ENCODE results near the gene AJM1. TPM values are rescaled to one million over a fixed set of nuclear protein-coding genes. Genes with fewer than 3 reads are reported as not detected.

Gene AJM1
- total RNA-seq, 1 experiment from 2014 or later, result 7.1 TPM

DNA sequence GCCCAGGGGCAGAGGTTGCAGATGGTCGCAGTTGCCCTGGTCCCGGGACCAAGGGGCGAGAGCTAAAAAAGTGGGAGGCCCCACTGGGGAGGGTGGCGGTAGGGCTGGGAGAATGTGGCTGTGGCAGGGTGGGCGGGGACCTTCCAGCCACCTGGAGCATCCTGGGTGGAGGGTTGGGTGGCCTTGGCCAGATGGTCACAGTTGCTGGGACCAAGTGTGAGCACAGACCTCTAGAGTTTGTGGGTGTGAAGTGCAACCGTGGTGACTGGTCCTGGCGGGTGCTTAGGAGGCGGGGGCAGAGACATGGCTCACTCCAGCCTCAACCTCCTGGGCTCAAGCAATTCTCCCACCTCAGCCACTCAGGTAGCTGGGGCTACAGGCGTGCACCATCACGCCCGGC lies 38.4 kb downstream of the AJM1 start:
- TF ChIP-seq JUND (IDR thresholded peaks at IDR 0.05), result no peak
- no peak for TF ChIP-seq EZH2phosphoT487 (IDR thresholded peaks at IDR 0.05; ENCODE audit: borderline replicate concordance)
- H3K4me3 ChIP-seq (replicated peaks in 1 of 2; ENCODE audit: low read depth in 1 of 2, low read length in 2 of 2), result no peak overlapping the region
- no peaks in the 10 kb centered on the region for H3K27me3 ChIP-seq (ENCODE audit: insufficient read depth, low read length)
- peak; percentile 48 for ATAC-seq
- POLR2A ChIA-PET, result no interaction called here
- H3K4me1 ChIP-seq (ENCODE audit: control insufficient read depth in 1 of 2, insufficient read depth in 2 of 2, low read length in 2 of 2), result peaks cover 19 to 32% of the 10 kb centered on the region in 2 experiments
- CTCF ChIA-PET, result no interaction called here
- H3K27ac ChIP-seq (ENCODE audit: low read depth, low read length), result no peak overlapping the region
- no peak for DNase-seq (ENCODE audit: low read depth, low spot score)
- no peak overlapping the region for H3K4me2 ChIP-seq (ENCODE audit: low read length)
- H2AFZ ChIP-seq (ENCODE audit: low read depth, low read length, poor library complexity, severe bottlenecking), result no peak overlapping the region
- RAD21 ChIA-PET (ENCODE audit: low non-redundant PET in 1 of 2, low total read pairs in 2 of 2, uncharacterized antibody in 2 of 2, unreplicated experiment in 2 of 2), result no interaction called here
- BruUV-seq (replicated peaks), result no TSS peak
- H4K20me1 ChIP-seq (ENCODE audit: insufficient read depth), result no peaks in the 10 kb centered on the region
- H3K9me3 ChIP-seq (ENCODE audit: control insufficient read depth in 1 of 2, insufficient read depth in 1 of 2, low read depth in 1 of 2, low read length in 2 of 2), result no peaks in the 10 kb centered on the region
- no peaks in the 10 kb centered on the region for H3K36me3 ChIP-seq (ENCODE audit: control insufficient read depth in 1 of 2, insufficient read depth in 2 of 2, low read length in 2 of 2)
- H3K9me2 ChIP-seq (ENCODE audit: insufficient read depth), result no peaks in the 10 kb centered on the region
- no peak overlapping the region for H3K9ac ChIP-seq (ENCODE audit: low read length)
- intact Hi-C loops (cut with micrococcal nuclease), result no loop called here
- no peaks in the 10 kb centered on the region; the same call in 1 of the 2 replicates for H3K79me2 ChIP-seq (ENCODE audit: insufficient read depth, low read length)

DNA sequence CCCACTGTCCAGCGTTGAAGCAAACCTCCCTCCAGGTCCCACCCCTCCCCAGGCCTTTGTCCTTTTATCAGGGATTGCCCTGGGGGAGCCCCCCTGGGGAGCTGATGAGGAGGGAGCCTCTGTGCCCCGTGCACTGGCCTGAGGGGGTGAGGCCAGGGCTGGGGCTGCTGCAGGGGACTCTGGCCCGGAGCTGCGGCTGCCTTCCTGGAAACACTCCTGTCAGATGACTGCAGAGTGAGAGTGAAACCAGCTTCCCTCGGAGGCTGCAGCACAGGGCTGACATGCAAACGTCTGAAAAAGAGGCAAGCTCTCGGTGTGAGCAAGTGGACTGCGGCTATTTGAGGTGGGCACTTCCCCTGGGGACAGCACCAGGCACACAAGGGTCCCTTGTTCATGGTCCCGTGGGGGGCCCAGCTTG lies 39.4 kb downstream of the AJM1 start:
- Histone ChIP-seq H3K9ac (ENCODE audit: low read length) (no peak overlapping the region), H2AFZ (ENCODE audit: low read depth, low read length, poor library complexity, severe bottlenecking) (no peak overlapping the region), H3K4me3 (replicated peaks in 1 of 2; ENCODE audit: low read depth in 1 of 2, low read length in 2 of 2) (no peak overlapping the region), H3K9me2 (ENCODE audit: insufficient read depth) (no peaks in the 10 kb centered on the region), H3K36me3 (ENCODE audit: control insufficient read depth in 1 of 2, insufficient read depth in 2 of 2, low read length in 2 of 2) (no peaks in the 10 kb centered on the region), H4K20me1 (ENCODE audit: insufficient read depth) (no peaks in the 10 kb centered on the region), H3K9me3 (ENCODE audit: control insufficient read depth in 1 of 2, insufficient read depth in 1 of 2, low read depth in 1 of 2, low read length in 2 of 2) (no peaks in the 10 kb centered on the region), H3K27me3 (ENCODE audit: insufficient read depth, low read length) (no peaks in the 10 kb centered on the region), H3K4me2 (ENCODE audit: low read length) (peak overlapping the region; percentile 66; the same call in 1 of the 2 replicates), H3K27ac (ENCODE audit: low read depth, low read length) (no peak overlapping the region; the same call in 1 of the 2 replicates), H3K79me2 (ENCODE audit: insufficient read depth, low read length) (peaks cover 1% of the 10 kb centered on the region; the same call in 1 of the 2 replicates), H3K4me1 (ENCODE audit: control insufficient read depth in 1 of 2, insufficient read depth in 2 of 2, low read length in 2 of 2) (peaks cover 19 to 32% of the 10 kb centered on the region in 2 experiments)
- ChIA-PET CTCF (interaction anchor here (1.8 kb wide), 1 partner anchor 40 kb away, joined by 4 read pairs; the partner anchor contains the start of gene AJM1), POLR2A (interaction anchor here (1.0 kb wide), 1 partner anchor 16 kb away, joined by 4 read pairs; the partner anchor contains the start of gene EDF1), RAD21 (ENCODE audit: low non-redundant PET in 1 of 2, low total read pairs in 2 of 2, uncharacterized antibody in 2 of 2, unreplicated experiment in 2 of 2) (no interaction called here)
- TF ChIP-seq ZNF274 (IDR thresholded peaks at IDR 0.05; ENCODE audit: low read depth, low read length), result no peak
- TF ChIP-seq EZH2phosphoT487 (IDR thresholded peaks at IDR 0.05; ENCODE audit: borderline replicate concordance), result no peak
- TF ChIP-seq, protein P1, sequence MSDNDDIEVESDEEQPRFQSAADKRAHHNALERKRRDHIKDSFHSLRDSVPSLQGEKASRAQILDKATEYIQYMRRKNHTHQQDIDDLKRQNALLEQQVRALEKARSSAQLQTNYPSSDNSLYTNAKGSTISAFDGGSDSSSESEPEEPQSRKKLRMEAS (IDR thresholded peaks at IDR 0.05), result no peak
- TF ChIP-seq RAD21 (IDR thresholded peaks at IDR 0.05; ENCODE audit: low read depth), result no peak
- no peak for TF ChIP-seq SIN3A (IDR thresholded peaks at IDR 0.05; ENCODE audit: low read depth)
- ATAC-seq, result no peak
- BruUV-seq (replicated peaks), result no TSS peak
- intact Hi-C loops (cut with micrococcal nuclease), result no loop called here
- DNase-seq (ENCODE audit: low read depth, low spot score), result no peak
